GM21576 (cell line): ENCODE measurements around the gene LRRC9.

Experiments
- ATAC-seq: cut with Tn5 transposase; IDR thresholded peaks from one replicate; pipeline ENCODE4 v1.9.1; 2021; ENCODE audit warnings: mild to moderate bottlenecking, moderate library complexity; ENCODE audit not compliant: unreplicated experiment

LRRC9 gene

GRCh38 chr14:59919570-59920377 is at the start of gene LRRC9:
Gene LRRC9 (plus strand): TSS chr14:59920144.
- ATAC-seq = no peak

GRCh38 chr14:59870277-59871165 is 49.4 kb upstream of the LRRC9 start, which contains the start of gene RTN1:
Gene RTN1 (minus strand): TSS chr14:59870776. CDS start chr14:59870630, 146 bp downstream.
- peak; percentile 69 for ATAC-seq

- no peak for ATAC-seq
Measured at GRCh38 chr14:59871166-59871495, 48.8 kb upstream of the LRRC9 start.

GRCh38 chr14:59882957-59883356 is 37.0 kb upstream of the LRRC9 start:
- no peak for ATAC-seq

GRCh38 chr14:59890676-59891075 is 29.3 kb upstream of the LRRC9 start:
- ATAC-seq = no peak

- no peak for ATAC-seq
Measured at GRCh38 chr14:59895721-59896120, 24.2 kb upstream of the LRRC9 start.

GRCh38 chr14:59897757-59898383 is 22.1 kb upstream of the LRRC9 start:
- no peak for ATAC-seq

GRCh38 chr14:59900556-59900955 is 19.4 kb upstream of the LRRC9 start:
- ATAC-seq = no peak

- ATAC-seq = no peak
Measured at GRCh38 chr14:59904184-59904583, 15.8 kb upstream of the LRRC9 start.

- no peak for ATAC-seq
Measured at GRCh38 chr14:59905188-59905587, 14.8 kb upstream of the LRRC9 start.

- ATAC-seq = no peak
Measured at GRCh38 chr14:59912443-59912842, 7.5 kb upstream of the LRRC9 start.

- no peak for ATAC-seq
Measured at GRCh38 chr14:59913187-59913586, 6.8 kb upstream of the LRRC9 start.

GRCh38 chr14:59918824-59919569 is 947 bp upstream of the LRRC9 start:
- peak; percentile 59 for ATAC-seq

- no peak for ATAC-seq
Measured at GRCh38 chr14:59920378-59920683, 387 bp downstream of the LRRC9 start.

GRCh38 chr14:59925797-59926196 is 5.9 kb downstream of the LRRC9 start:
- ATAC-seq = peak; percentile 51

- no peak for ATAC-seq
Measured at GRCh38 chr14:59926534-59926933, 6.6 kb downstream of the LRRC9 start.

GRCh38 chr14:59931237-59931636 is 11.3 kb downstream of the LRRC9 start:
- no peak for ATAC-seq

GRCh38 chr14:59936145-59936544 is 16.2 kb downstream of the LRRC9 start:
- ATAC-seq = no peak

GRCh38 chr14:59939828-59940227 is 19.9 kb downstream of the LRRC9 start:
- ATAC-seq = peak; percentile 84

- peak; percentile 48 for ATAC-seq
Measured at GRCh38 chr14:59942296-59942862, 22.4 kb downstream of the LRRC9 start.

GRCh38 chr14:59944909-59945308 is 25.0 kb downstream of the LRRC9 start:
- no peak for ATAC-seq
